ENCODE data around the gene SBF1. TPM values are rescaled to one million over a fixed set of nuclear protein-coding genes. Genes with fewer than 3 reads are reported as not detected.

Gene SBF1
- total RNA-seq, 2 experiments from 2014 or later: 220 to 227 TPM

GRCh38 chr22:50483977-50484853 is 9.4 kb upstream of the SBF1 start:
- POLR2A ChIA-PET: no interaction called here
- Histone ChIP-seq H3K4me1 (ENCODE audit: insufficient read depth, low read length) (peaks cover 19% of the 10 kb centered on the region), H3K27ac (ENCODE audit: low read depth in 1 of 2, low read length in 2 of 2) (no peak overlapping the region), H3K9me3 (ENCODE audit: control insufficient read depth in 1 of 2, insufficient read depth in 1 of 2, low read length in 2 of 2) (no peaks in the 10 kb centered on the region), H3K27me3 (ENCODE audit: control insufficient read depth in 1 of 2, insufficient read depth in 2 of 2, low read length in 2 of 2) (peaks cover 0 to 2% of the 10 kb centered on the region in 2 experiments), H3K36me3 (ENCODE audit: insufficient read depth, low read length) (no peaks in the 10 kb centered on the region), H3K4me3 (ENCODE audit: low read length) (no peak overlapping the region)
- CTCF ChIA-PET: interaction anchor here (0.6 kb wide), 1 partner anchor 208 kb away, joined by 3 read pairs; no protein-coding TSS in a partner anchor
- no peaks in the 10 kb centered on the region for H3K27me3 Mint-ChIP-seq
- no peak overlapping the region for H3K4me3 Mint-ChIP-seq
- ATAC-seq (ENCODE audit: poor library complexity) (no peak), DNase-seq (no peak)
- TF ChIP-seq CTCF (IDR thresholded peaks at IDR 0.05): no peak
- no peaks in the 10 kb centered on the region for H3K9me3 Mint-ChIP-seq
- no peaks in the 10 kb centered on the region for H3K36me3 Mint-ChIP-seq (ENCODE audit: low read depth)
- peaks cover 13% of the 10 kb centered on the region for H3K4me1 Mint-ChIP-seq (ENCODE audit: low read depth)
- no peak overlapping the region for H3K27ac Mint-ChIP-seq
- intact Hi-C loops (cut with DNase I, micrococcal nuclease): no loop called here

- no peaks in the 10 kb centered on the region for H3K9me3 ChIP-seq (ENCODE audit: control insufficient read depth in 1 of 2, insufficient read depth in 1 of 2, low read length in 2 of 2)
- Mint-ChIP-seq H3K27me3 (no peaks in the 10 kb centered on the region), H3K27ac (no peak overlapping the region), H3K36me3 (ENCODE audit: low read depth) (no peaks in the 10 kb centered on the region), H3K9me3 (no peaks in the 10 kb centered on the region), H3K4me1 (ENCODE audit: low read depth) (peaks cover 13% of the 10 kb centered on the region), H3K4me3 (no peak overlapping the region)
- H3K27me3 ChIP-seq (ENCODE audit: control insufficient read depth in 1 of 2, insufficient read depth in 2 of 2, low read length in 2 of 2): peaks cover 0 to 2% of the 10 kb centered on the region in 2 experiments
- no peak overlapping the region for H3K27ac ChIP-seq (ENCODE audit: low read depth in 1 of 2, low read length in 2 of 2)
- ATAC-seq (ENCODE audit: poor library complexity) (no peak), DNase-seq (no peak)
- no peak overlapping the region for H3K4me3 ChIP-seq (ENCODE audit: low read length)
- ChIA-PET POLR2A (no interaction called here), CTCF (no interaction called here)
- no peak for TF ChIP-seq CTCF (IDR thresholded peaks at IDR 0.05)
- peaks cover 19% of the 10 kb centered on the region for H3K4me1 ChIP-seq (ENCODE audit: insufficient read depth, low read length)
- intact Hi-C loops (cut with DNase I, micrococcal nuclease): no loop called here
- no peaks in the 10 kb centered on the region for H3K36me3 ChIP-seq (ENCODE audit: insufficient read depth, low read length)
These were observed 8.7 kb upstream of the SBF1 start for GRCh38 chr22:50483556-50483955.

GRCh38 chr22:50483106-50483505 is 8.3 kb upstream of the SBF1 start:
- Mint-ChIP-seq H3K27me3 (no peaks in the 10 kb centered on the region), H3K9me3 (no peaks in the 10 kb centered on the region), H3K36me3 (ENCODE audit: low read depth) (no peaks in the 10 kb centered on the region), H3K4me3 (peak overlapping the region; percentile 45), H3K27ac (no peak overlapping the region), H3K4me1 (ENCODE audit: low read depth) (peaks cover 13% of the 10 kb centered on the region)
- ChIA-PET CTCF (interaction anchor here (0.7 kb wide), 1 partner anchor 42 kb away, joined by 4 read pairs; the partner anchor contains the start of gene SCO2), POLR2A (interaction anchor here (0.8 kb wide), 1 partner anchor 13 kb away, joined by 3 read pairs; no protein-coding TSS in a partner anchor)
- H3K4me1 ChIP-seq (ENCODE audit: insufficient read depth, low read length): peaks cover 19% of the 10 kb centered on the region
- no peak overlapping the region for H3K4me3 ChIP-seq (ENCODE audit: low read length)
- no peaks in the 10 kb centered on the region for H3K36me3 ChIP-seq (ENCODE audit: insufficient read depth, low read length)
- no peaks in the 10 kb centered on the region for H3K9me3 ChIP-seq (ENCODE audit: control insufficient read depth in 1 of 2, insufficient read depth in 1 of 2, low read length in 2 of 2)
- intact Hi-C loops (cut with DNase I, micrococcal nuclease): no loop called here
- no peak for ATAC-seq (ENCODE audit: poor library complexity)
- TF ChIP-seq CTCF (IDR thresholded peaks at IDR 0.05): no peak
- peaks cover 0 to 2% of the 10 kb centered on the region in 2 experiments for H3K27me3 ChIP-seq (ENCODE audit: control insufficient read depth in 1 of 2, insufficient read depth in 2 of 2, low read length in 2 of 2)
- no peak overlapping the region for H3K27ac ChIP-seq (ENCODE audit: low read depth in 1 of 2, low read length in 2 of 2)
- DNase-seq: no peak
